Coronary artery (tissue), 2 donors: ENCODE data around the gene AR.

Experiments
- DNase-seq: peaks from one replicate; pipeline ENCODE4 v3.0.0-alpha.2; 2017; ENCODE audit warnings: low spot score
- H3K27ac ChIP-seq, 2 donors: fragments of 200-600 bp; sonication (generic); one replicate each; pipeline ENCODE4 v1.5.1; 2016 to 2019
- H3K4me3 ChIP-seq: fragments of 200-600 bp; sonication (generic); 2 replicates; pipeline ENCODE4 v1.5.1; 2016; ENCODE audit warnings: mild to moderate bottlenecking, moderate library complexity
- CTCF ChIP-seq: fragments of 200-600 bp; sonication (generic); IDR thresholded peaks from one replicate; pipeline ENCODE4 v1.5.1; 2019; ENCODE audit warnings: antibody characterized with exemption

AR gene

GRCh38 chrX:67714004-67714403, 170.2 kb downstream of the AR start:
- TF ChIP-seq CTCF, result no peak
- H3K27ac ChIP-seq, result no peak overlapping the region
- no peak for DNase-seq

DNA sequence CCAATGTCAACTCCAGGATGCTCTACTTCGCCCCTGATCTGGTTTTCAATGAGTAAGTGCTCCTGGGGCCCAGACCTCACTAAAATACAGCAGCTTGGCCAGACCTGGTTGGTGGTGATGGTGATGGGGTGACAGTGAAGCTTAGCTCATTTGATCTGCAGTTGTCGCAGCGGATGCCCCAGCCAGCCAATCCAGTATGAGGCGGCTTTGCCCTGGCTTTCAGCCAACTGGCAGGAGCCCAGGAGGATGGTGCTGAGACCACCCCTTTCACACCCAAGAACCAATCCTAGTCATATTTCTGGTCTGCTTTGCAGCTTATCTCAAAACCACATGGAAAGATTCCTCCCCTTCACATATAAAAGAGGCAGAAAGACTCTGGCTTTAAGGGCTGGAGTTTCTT, 173.8 kb downstream of the AR start:
- no peak overlapping the region for H3K4me3 ChIP-seq
- no peak for TF ChIP-seq CTCF
- H3K27ac ChIP-seq, result no peak overlapping the region
- no peak for DNase-seq

More at GRCh38 chrX:67714004-67714403, 170.2 kb downstream of the AR start:
- H3K4me3 ChIP-seq, result no peak overlapping the region

GRCh38 chrX:67718926-67719325, 175.1 kb downstream of the AR start:
- no peak for TF ChIP-seq CTCF
- no peak overlapping the region for H3K27ac ChIP-seq
- H3K4me3 ChIP-seq, result no peak overlapping the region
- DNase-seq, result no peak

DNA sequence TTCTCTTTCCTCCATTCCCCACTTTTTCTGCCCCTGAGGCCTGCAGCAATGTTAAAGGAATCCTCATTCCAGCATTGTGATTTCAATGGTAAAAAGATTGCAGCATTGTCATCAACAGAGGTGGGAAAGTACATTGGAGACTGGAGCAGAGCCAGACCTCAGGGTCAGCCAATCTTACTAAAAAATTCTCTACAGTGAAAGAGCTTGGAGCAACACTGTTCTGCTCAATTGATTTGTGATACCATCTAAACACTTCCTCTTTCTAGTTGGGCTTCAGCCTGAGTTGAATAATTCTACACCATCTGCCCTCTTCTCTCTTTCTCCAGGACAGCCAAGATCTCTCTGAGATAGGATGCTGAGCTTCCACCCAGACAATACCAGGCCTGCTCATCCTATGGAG, 176.5 kb downstream of the AR start:
- no peak for DNase-seq
- Histone ChIP-seq H3K27ac (no peak overlapping the region), H3K4me3 (no peak overlapping the region)
- TF ChIP-seq CTCF, result no peak

DNA sequence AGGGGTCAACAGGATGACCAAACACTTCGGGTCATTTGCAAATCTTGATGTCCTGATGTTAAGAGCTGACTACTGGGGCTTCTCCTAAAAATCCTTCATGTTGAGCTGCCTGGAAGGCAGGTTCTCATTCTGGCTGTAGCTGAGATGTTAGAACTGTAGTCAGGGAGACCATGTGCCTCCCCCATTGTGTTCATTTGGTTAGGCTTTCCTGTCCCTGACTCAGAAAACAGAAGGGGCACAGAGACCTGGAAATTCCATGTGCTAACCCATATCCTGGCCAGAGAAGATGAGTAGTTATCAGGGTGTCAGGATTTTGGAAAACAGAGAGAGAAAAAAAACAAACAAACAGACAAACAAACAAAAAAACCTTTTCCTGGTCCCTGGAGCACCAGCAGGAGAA, 177.5 kb downstream of the AR start:
- no peak overlapping the region for H3K4me3 ChIP-seq
- no peak for DNase-seq
- no peak overlapping the region for H3K27ac ChIP-seq
- TF ChIP-seq CTCF, result no peak

- no peak for TF ChIP-seq CTCF
- Histone ChIP-seq H3K4me3 (no peak overlapping the region), H3K27ac (peak overlapping the region in 1 of 2 donors; percentile 22)
- no peak for DNase-seq
Measured at GRCh38 chrX:67723580-67724351, 179.9 kb downstream of the AR start.
